Activated naive CD4-positive, alpha-beta T cell treated with anti-CD3 and anti-CD28 coated beads, Interleukin-2, amount 50 U/mL, for 72 hours (primary cell): ENCODE measurements around the gene PRADC1. TPM values are rescaled to one million over a fixed set of nuclear protein-coding genes. Genes with fewer than 3 reads are reported as not detected.

Experiments
- ATAC-seq, 2 donors: fragments of 150-1000 bp; cut with Tn5 transposase; 2 replicates each; pipeline ENCODE4 v1.10.0; 2021; ENCODE audit warnings: mild to moderate bottlenecking in 2 of 2, moderate library complexity in 2 of 2
- DNase-seq, 2 donors: peaks; one replicate each; pipeline ENCODE4 v3.0.0; 2021 to 2022; ENCODE audit warnings: low spot score in 2 of 2
- H3K27ac Mint-ChIP-seq, 2 donors: one replicate each; pipeline ENCODE4 v1.8.0; 2022; ENCODE audit warnings: mild to moderate bottlenecking in 2 of 2, mixed read lengths in 2 of 2
- H3K36me3 Mint-ChIP-seq, 2 donors: one replicate each; pipeline ENCODE4 v1.8.0; 2022; ENCODE audit warnings: mixed read lengths in 2 of 2
- H3K9me3 Mint-ChIP-seq, 2 donors: one replicate each; pipeline ENCODE4 v1.8.0; 2022; ENCODE audit warnings: mixed read lengths in 2 of 2
- total RNA-seq, 2 donors: library from RNA; stranded (reverse); gene quantifications; one replicate each; pipeline ENCODE4 v1.2.3, GENCODE V29; 2022

The PRADC1 gene
- total RNA-seq, 2 donors from 2014 or later, result 11.5 to 24.7 TPM

- DNase-seq, result no peak
- no peak overlapping the region for H3K27ac Mint-ChIP-seq
Observed at GRCh38 chr2:73227086-73227485, 6.0 kb downstream of the PRADC1 start.

GRCh38 chr2:73225513-73226360, 7.3 kb downstream of the PRADC1 start:
- no peak for ATAC-seq
- no peaks in the 10 kb centered on the region for H3K36me3 Mint-ChIP-seq
- no peaks in the 10 kb centered on the region for H3K9me3 Mint-ChIP-seq
- no peak for DNase-seq
- H3K27ac Mint-ChIP-seq, result peak overlapping the region; percentile 22 to 79

More at GRCh38 chr2:73227086-73227485, 6.0 kb downstream of the PRADC1 start:
- no peak for ATAC-seq
- Mint-ChIP-seq H3K36me3 (no peaks in the 10 kb centered on the region), H3K9me3 (no peaks in the 10 kb centered on the region)

GRCh38 chr2:73223821-73224220, 9.2 kb downstream of the PRADC1 start:
- H3K9me3 Mint-ChIP-seq, result no peaks in the 10 kb centered on the region
- no peaks in the 10 kb centered on the region for H3K36me3 Mint-ChIP-seq
- DNase-seq, result no peak
- peak in 1 of 2 donors; percentile 45 for ATAC-seq
- peak overlapping the region; percentile 57 to 72 for H3K27ac Mint-ChIP-seq

DNA sequence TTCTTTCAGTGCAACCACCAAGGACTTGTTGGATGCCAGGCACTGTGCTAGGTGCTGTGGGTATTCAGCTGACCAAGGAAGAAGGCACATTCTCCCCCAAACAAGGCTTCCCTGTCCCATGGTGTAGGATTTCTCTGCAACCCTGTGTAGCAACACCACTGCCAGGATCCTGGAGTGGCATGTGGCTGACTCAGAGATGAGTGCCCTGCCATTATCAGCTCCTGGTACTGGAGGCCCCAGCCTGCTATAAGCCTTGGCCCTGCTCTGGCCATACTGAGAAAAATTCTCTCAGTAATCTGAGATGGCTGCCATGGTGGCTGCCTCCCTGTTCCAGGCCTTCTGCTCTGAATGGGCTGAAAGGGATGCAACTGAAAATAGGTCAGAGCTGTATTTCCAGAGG, 14.7 kb downstream of the PRADC1 start:
- Mint-ChIP-seq H3K27ac (no peak overlapping the region), H3K36me3 (peaks cover 6 to 7% of the 10 kb centered on the region in 2 donors), H3K9me3 (no peaks in the 10 kb centered on the region)
- DNase-seq, result no peak
- ATAC-seq, result no peak

- H3K27ac Mint-ChIP-seq, result no peak overlapping the region
- no peaks in the 10 kb centered on the region for H3K9me3 Mint-ChIP-seq
- DNase-seq (no peak), ATAC-seq (no peak)
- H3K36me3 Mint-ChIP-seq, result peaks cover 6 to 7% of the 10 kb centered on the region in 2 donors
Observed at GRCh38 chr2:73217826-73218225, 15.2 kb downstream of the PRADC1 start.

DNA sequence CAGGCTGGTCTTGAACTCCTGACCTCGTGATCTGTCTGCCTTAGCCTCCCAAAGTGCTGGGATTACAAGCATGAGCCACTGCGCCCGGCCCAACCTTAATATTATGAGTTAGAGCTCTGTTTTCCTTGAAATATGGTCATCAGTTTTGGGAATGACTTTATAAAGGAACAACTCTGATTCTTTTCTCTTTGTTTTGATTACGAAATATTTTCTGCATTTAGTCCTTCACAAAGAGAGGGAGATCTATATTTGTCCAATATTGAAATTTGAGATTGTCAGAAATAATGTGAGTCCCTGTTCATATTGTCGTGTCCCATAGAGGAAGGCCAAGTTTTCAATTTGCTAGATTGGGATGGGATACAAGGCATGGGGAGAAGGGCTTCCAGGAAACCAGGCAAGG, 15.9 kb downstream of the PRADC1 start:
- Mint-ChIP-seq H3K9me3 (no peaks in the 10 kb centered on the region), H3K36me3 (peaks cover 6 to 7% of the 10 kb centered on the region in 2 donors), H3K27ac (peak overlapping the region in 1 of 2 donors; percentile 25)
- DNase-seq (no peak), ATAC-seq (no peak)

DNA sequence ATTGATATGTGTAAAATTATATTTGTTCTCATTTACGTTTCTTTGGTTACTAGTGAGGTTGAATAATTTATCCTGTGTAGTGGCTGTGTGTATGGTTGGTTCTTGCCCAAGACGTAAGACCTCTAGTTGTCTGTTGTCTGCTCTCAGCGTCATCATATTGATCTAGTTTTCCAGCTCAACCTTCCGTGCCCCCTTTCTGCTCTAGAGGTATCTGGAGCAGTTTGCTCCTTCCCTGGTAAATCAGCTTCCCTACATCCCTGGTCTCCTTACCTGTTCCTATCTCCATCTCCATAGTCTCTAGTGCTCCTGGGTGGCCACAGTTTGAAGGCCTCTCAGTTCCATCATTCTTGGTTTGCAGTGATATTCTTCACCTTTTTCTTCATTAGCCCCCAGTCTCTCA, 17.8 kb downstream of the PRADC1 start:
- H3K36me3 Mint-ChIP-seq, result peaks cover 6 to 7% of the 10 kb centered on the region in 2 donors
- H3K9me3 Mint-ChIP-seq, result no peaks in the 10 kb centered on the region
- no peak for DNase-seq
- H3K27ac Mint-ChIP-seq, result peak overlapping the region; percentile 41 to 97
- no peak for ATAC-seq

DNA sequence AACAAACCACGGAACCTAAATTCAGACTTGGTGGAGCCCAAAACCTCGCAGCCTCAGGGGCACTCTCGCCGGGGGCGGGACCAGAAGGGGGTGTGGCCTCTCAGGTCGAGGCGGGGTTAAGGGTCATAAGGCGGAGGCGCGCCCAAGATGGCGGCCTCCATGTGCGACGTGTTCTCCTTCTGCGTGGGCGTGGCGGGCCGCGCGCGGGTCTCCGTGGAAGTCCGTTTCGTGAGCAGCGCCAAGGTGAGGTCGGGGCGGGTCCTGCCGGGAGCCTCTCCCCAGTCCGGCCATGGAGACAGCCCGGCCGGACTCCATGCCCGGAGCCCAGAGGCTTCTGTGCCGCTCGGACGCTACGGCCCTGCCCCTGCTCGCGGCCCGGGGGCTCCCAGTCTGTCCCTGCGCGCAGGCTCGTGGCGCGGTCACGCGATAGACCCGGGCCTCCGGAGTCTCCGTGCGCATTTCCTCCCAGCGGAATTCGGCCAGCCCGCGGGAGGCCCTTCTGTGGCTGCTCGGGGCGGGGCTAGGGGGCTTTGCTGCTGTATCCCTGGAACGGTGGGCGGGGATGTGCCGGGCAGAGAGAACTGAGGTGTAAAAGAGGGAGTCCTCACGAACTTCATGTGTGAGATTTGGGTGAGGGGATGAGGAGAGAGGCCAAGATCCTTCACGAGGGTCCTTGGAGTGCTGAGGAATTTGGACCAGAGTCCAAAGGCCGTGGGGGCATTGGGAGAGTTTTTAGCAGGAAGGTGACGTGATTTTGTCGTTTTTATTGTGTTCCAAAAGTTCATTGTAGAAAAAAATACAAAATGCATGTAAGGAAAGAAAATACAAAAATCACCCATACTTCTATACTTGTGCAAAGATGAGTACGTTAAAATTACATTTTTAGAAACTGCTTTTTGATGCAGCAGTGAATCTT, 18.7 kb downstream of the PRADC1 start, which contains the start of gene SMYD5:
TSS of gene SMYD5 (plus strand) at position 126 of the 916 bp plus-strand sequence. CDS start at position 148, 22 bp downstream.
- H3K9me3 Mint-ChIP-seq, result no peaks in the 10 kb centered on the region
- DNase-seq (peak; percentile 91 to 96), ATAC-seq (peak; percentile 91 to 95)
- peaks cover 6 to 7% of the 10 kb centered on the region in 2 donors for H3K36me3 Mint-ChIP-seq
- peak within 1 kb of the TSS; percentile 94 to 97 for H3K27ac Mint-ChIP-seq

DNA sequence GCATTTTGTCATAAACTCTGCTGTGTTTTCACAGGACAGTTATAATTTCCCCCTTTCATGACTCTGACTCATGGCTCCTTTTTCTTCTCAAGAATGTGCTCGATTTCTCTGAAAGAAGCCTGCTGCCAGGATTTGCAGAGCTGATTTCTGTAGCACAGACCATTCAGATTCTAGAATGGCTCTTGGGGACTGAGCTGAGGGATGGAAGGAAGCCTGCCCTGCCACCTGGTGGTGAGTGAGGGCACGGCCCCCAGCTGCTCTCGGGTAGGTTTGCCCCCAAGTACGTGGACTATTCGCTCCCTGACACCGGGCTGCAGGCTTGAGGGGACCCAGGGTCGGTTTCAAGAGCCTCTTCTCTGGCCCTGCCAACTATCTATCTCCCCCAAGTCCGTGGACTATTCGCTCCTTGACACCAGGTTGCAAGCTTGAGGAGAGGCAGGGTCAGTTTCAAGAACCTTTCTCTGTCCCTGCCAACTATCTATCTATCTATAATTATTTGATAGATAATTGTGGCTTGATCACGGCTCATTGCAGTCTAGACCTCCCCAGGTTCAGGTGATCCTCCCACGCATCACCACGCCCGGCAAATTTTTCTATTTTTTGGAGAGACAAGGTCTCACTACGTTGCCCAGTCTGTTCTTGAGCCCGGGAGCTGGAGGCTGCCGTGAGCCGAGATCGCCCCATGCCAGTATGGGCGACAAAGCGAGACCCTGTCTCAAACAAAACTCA, 20.4 kb downstream of the PRADC1 start:
- peaks cover 6 to 7% of the 10 kb centered on the region in 2 donors for H3K36me3 Mint-ChIP-seq
- no peak overlapping the region for H3K27ac Mint-ChIP-seq
- DNase-seq (peak; percentile 76 to 80), ATAC-seq (peak; percentile 72 to 76)
- no peaks in the 10 kb centered on the region for H3K9me3 Mint-ChIP-seq

DNA sequence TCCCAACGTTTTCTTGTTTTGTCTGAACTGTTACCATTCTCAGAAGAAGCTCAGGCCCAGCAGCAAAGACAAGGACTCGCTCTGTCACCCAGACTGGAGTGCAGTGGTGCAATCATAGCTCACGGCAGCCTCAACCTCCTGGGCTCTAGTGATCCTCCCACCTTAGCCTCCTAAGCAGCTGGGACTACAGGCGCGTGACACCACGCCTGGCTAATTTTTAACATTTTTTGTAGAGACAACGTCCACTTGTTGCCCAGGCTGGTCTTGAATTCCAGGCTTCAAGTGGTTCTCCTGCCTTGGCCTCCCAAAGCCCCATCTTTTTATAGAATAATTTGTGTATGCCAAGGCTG, 21.0 kb downstream of the PRADC1 start:
- Mint-ChIP-seq H3K36me3 (peaks cover 6 to 7% of the 10 kb centered on the region in 2 donors), H3K9me3 (no peaks in the 10 kb centered on the region), H3K27ac (no peak overlapping the region)
- DNase-seq (no peak), ATAC-seq (no peak)

GRCh38 chr2:73210696-73211095, 22.3 kb downstream of the PRADC1 start:
- Mint-ChIP-seq H3K36me3 (peaks cover 6 to 7% of the 10 kb centered on the region in 2 donors), H3K27ac (no peak overlapping the region), H3K9me3 (no peaks in the 10 kb centered on the region)
- no peak for DNase-seq
- no peak for ATAC-seq

GRCh38 chr2:73210019-73210418, 23.0 kb downstream of the PRADC1 start:
- no peak for ATAC-seq
- Mint-ChIP-seq H3K9me3 (no peaks in the 10 kb centered on the region), H3K27ac (no peak overlapping the region), H3K36me3 (peaks cover 6 to 7% of the 10 kb centered on the region in 2 donors)
- DNase-seq, result no peak

DNA sequence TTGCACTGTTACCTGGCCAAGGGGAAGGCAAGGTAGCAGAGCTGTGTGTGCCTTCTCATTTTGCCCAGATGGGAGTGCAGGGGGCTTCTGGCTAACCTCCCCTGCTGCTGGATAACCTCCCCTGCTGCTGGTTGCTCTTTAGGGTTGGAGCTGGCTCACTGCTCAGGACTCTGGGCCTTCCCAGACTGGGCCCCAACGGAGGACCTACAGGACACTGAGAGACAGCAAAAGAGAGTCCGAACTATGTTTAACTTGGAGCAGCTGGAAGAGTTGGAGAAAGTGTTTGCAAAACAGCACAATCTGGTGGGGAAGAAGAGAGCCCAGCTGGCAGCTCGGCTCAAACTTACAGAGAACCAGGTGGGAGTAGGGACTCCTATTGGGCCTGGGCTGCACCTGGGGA, 24.8 kb downstream of the PRADC1 start:
- no peak for DNase-seq
- no peak for ATAC-seq
- no peak overlapping the region for H3K27ac Mint-ChIP-seq
- H3K9me3 Mint-ChIP-seq, result no peaks in the 10 kb centered on the region
- H3K36me3 Mint-ChIP-seq, result no peaks in the 10 kb centered on the region

- no peaks in the 10 kb centered on the region for H3K9me3 Mint-ChIP-seq
- DNase-seq (no peak), ATAC-seq (no peak)
- peaks cover 0 to 4% of the 10 kb centered on the region in 2 donors for H3K36me3 Mint-ChIP-seq
- H3K27ac Mint-ChIP-seq, result no peak overlapping the region
Observed at GRCh38 chr2:73205611-73206010, 27.4 kb downstream of the PRADC1 start.

DNA sequence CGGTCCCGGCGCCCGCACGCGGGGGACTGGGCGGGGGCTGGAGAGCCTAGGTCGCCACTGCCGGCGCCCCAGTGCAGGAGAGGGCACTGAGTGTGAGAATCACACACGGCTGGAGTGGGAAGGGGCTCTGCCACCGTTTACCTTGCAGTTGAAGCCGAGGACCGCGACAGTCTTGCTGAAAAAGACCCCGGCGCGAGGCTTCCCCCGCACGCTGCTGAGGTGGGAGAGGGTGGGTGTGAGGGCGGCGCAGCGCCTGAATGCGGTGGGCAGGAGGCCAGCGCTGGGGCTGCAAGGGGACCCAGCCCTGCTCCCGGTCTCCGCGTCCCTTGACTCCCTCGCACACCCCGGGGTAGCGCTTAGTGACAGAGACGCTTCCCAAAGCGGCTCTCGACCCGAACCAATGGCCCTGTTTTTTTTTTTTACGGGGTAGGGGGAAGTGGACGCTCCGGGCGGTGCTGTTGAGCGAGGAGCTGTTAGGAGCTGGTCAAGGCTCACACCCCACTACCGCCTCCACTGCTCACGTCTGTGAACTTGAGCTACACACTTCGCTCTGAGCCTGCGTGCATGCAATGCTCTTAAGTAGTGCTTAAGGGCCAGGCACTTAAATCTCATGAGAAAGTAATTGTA, 29.9 kb downstream of the PRADC1 start:
- H3K9me3 Mint-ChIP-seq, result no peaks in the 10 kb centered on the region
- no peak for DNase-seq
- ATAC-seq, result peak; percentile 20 to 48
- peaks cover 0 to 4% of the 10 kb centered on the region in 2 donors for H3K36me3 Mint-ChIP-seq
- no peak overlapping the region for H3K27ac Mint-ChIP-seq
